ENCODE data around the gene VAV3. TPM values are rescaled to one million over a fixed set of nuclear protein-coding genes. Genes with fewer than 3 reads are reported as not detected.

Gene VAV3
- total and polyA plus RNA-seq, 3 donors from 2014 or later: 10.1 to 11.4 (median 11.3) TPM

DNA sequence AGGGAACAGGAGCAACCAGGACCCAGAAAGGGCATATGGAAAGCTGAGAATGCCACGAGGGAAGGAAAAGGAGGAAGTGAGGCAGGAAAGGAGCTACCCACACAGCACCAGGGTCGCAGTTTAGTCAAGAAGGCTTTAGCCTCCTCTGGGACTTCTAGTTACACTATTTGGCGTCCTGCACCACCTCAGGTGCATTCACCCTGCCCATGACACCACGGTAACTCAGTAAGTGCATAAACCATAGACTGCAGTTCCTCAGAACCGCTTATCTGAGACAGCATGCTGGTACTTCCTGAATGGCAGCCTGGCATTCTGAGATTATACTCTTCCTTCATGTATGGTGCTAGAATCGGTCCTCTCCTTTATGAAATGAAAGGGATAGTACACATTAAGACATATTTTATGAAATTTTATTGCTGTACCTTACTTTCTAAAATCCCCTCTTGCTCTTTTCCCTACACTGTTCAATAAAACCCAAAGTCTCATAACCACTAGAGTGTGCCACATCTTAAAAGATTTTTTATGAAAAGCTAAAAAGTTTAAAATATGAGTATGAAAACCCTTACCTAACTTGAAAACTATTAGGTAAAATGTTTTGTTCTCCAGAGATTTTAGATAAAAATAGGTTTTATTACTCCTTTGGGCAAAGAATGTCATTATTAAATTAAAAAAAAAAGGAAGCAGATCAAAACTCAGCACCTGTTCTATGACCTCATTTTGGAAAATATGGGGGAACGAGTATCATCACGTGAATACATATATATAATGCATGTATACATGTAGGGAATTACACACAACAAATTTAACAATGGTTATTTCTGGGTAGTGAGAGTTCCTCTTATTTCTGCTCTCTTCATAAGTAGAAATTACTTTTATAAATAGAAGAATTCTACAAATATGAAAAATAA lies 67.3 kb downstream of the VAV3 start:
- no peaks in the 10 kb centered on the region for H3K9me3 ChIP-seq
- no peaks in the 10 kb centered on the region for H3K4me1 ChIP-seq
- TF ChIP-seq, protein P1, sequence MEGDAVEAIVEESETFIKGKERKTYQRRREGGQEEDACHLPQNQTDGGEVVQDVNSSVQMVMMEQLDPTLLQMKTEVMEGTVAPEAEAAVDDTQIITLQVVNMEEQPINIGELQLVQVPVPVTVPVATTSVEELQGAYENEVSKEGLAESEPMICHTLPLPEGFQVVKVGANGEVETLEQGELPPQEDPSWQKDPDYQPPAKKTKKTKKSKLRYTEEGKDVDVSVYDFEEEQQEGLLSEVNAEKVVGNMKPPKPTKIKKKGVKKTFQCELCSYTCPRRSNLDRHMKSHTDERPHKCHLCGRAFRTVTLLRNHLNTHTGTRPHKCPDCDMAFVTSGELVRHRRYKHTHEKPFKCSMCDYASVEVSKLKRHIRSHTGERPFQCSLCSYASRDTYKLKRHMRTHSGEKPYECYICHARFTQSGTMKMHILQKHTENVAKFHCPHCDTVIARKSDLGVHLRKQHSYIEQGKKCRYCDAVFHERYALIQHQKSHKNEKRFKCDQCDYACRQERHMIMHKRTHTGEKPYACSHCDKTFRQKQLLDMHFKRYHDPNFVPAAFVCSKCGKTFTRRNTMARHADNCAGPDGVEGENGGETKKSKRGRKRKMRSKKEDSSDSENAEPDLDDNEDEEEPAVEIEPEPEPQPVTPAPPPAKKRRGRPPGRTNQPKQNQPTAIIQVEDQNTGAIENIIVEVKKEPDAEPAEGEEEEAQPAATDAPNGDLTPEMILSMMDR (IDR thresholded peaks at IDR 0.05): no peak
- no peak for TF ChIP-seq POLR2A (IDR thresholded peaks at IDR 0.05)
- no peak overlapping the region for H3K27ac ChIP-seq
- DNase-seq: no peak
- intact Hi-C loops (cut with DNase I; ENCODE audit: low total_unique reads): no loop called here
- no peaks in the 10 kb centered on the region for H3K27me3 ChIP-seq
- no peaks in the 10 kb centered on the region for H3K36me3 ChIP-seq (ENCODE audit: low read depth, missing control alignments)
- no peak overlapping the region for H3K4me3 ChIP-seq
- WGBS, 2 donors: 72 to 80% methylated on average over 8 of the region's 8 CpGs

DNA sequence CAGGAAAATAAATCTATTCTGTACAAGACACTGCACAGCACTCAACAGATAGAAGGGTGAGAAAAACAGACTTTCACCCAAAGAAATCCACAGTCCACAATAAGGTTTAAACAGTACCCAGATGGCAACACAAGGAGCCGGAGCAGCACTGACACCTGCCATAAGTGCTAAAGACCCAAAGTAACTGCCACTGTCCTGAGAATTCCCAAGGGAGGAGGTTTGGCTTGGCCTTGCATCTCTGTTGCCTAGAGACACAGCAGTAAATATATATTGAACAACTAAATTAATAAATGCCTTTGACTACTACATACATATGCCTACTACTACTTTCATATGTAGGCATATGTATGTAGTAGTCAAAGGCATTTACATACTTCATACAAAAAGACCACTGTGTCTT lies 68.0 kb downstream of the VAV3 start:
- H3K36me3 ChIP-seq (ENCODE audit: low read depth, missing control alignments): no peaks in the 10 kb centered on the region
- no peaks in the 10 kb centered on the region for H3K9me3 ChIP-seq
- H3K27ac ChIP-seq: no peak overlapping the region
- H3K27me3 ChIP-seq: no peaks in the 10 kb centered on the region
- DNase-seq: no peak
- intact Hi-C loops (cut with DNase I; ENCODE audit: low total_unique reads): no loop called here
- no peak overlapping the region for H3K4me3 ChIP-seq
- TF ChIP-seq POLR2A (IDR thresholded peaks at IDR 0.05): no peak
- TF ChIP-seq, protein P1 (IDR thresholded peaks at IDR 0.05): no peak
- H3K4me1 ChIP-seq: no peaks in the 10 kb centered on the region
- WGBS, 2 donors: 79 to 97% methylated on average over 1 of the region's 1 CpG

DNA sequence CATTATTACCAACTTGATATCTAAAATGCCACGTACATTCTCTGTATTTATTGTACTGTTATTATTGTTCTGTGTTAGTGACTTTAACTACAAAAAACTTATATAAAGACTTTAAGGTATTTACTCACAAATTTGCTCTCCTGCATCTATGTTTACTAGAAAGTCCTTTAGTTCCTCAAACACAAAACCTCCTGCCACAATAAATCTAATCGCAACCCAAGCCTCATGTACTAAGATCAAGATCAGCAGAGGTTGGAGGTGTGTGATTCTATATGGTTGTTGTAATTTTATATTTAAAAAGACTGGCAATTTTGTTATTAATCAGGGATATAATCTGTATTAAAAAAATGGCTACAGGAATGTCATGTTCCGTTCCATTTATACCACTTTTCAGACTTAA lies 68.6 kb downstream of the VAV3 start:
- Histone ChIP-seq H3K27me3 (no peaks in the 10 kb centered on the region), H3K4me1 (no peaks in the 10 kb centered on the region), H3K36me3 (ENCODE audit: low read depth, missing control alignments) (no peaks in the 10 kb centered on the region), H3K9me3 (no peaks in the 10 kb centered on the region), H3K27ac (no peak overlapping the region), H3K4me3 (no peak overlapping the region)
- no peak for DNase-seq
- intact Hi-C loops (cut with DNase I; ENCODE audit: low total_unique reads): no loop called here
- WGBS, 2 donors: 89 to 93% methylated on average over 3 of the region's 3 CpGs
- TF ChIP-seq, protein P1 (IDR thresholded peaks at IDR 0.05): no peak
- TF ChIP-seq POLR2A (IDR thresholded peaks at IDR 0.05): no peak

DNA sequence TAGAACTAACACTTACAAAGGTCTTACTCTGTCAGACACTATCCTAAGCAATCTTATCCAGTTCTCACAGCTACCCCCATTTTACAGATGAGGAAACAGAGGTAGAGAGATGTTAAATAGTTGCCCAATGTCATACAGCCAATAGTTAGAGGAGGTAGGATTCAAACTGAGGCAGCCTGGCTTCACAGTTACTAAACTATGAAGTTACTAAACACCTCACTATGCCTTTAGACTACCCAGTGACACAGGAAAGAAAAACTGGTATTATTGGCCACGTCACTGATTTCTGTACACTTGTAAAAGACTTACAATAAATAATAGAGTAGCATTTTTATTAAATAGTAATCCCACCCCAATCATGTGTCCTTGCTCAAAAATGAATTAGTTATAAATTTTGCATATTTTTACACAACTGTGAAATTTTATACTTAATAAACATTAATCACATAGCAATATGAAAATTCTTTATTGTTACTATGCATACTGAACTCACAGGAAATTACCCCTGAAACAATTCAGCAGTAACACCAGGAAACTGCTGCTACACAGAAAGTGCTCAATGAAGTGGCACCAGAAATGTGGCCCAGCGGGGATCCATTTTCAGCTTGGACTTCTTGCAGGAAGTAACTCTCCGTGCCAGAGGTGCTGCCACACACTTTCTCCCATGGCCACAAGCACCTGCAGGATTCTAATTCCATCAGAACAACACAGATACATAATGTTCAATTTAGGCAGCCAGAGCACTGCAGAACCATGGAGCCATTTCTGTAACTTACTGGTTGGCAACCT lies 69.4 kb downstream of the VAV3 start:
- TF ChIP-seq, protein P1 (IDR thresholded peaks at IDR 0.05): no peak
- no peak for TF ChIP-seq POLR2A (IDR thresholded peaks at IDR 0.05)
- Histone ChIP-seq H3K4me3 (no peak overlapping the region), H3K27me3 (no peaks in the 10 kb centered on the region), H3K9me3 (no peaks in the 10 kb centered on the region), H3K27ac (no peak overlapping the region), H3K36me3 (ENCODE audit: low read depth, missing control alignments) (no peaks in the 10 kb centered on the region), H3K4me1 (no peaks in the 10 kb centered on the region)
- 71 to 84% methylated on average over 3 of the region's 3 CpGs for WGBS, 2 donors
- intact Hi-C loops (cut with DNase I; ENCODE audit: low total_unique reads): no loop called here
- DNase-seq: no peak
